Breast epithelium (tissue), 4 donors: ENCODE results near the gene LYRM2. TPM values are rescaled to one million over a fixed set of nuclear protein-coding genes. Genes with fewer than 3 reads are reported as not detected.
"Not testable (repeated sequence)": the region's sequence is repeated elsewhere in the genome, so short reads cannot be mapped to it uniquely, and the experiment has no call there.

Experiments
- DNase-seq, 2 donors: peaks; one replicate each; pipeline ENCODE4 v3.0.0-alpha.2; 2019; ENCODE audit warnings: low spot score in 2 of 2
- H3K27ac ChIP-seq, 2 donors: fragments of 200-600 bp; sonication (generic) in 1 of 2; one replicate each; pipeline ENCODE4 v1.5.1; 2016 to 2019; ENCODE audit warnings: mild to moderate bottlenecking in 1 of 2
- H3K27me3 ChIP-seq, 2 donors: fragments of 200-600 bp; sonication (generic) in 1 of 2; one replicate each; pipeline versions ENCODE4 v1.5.1 to v1.6.0; 2017 to 2019; ENCODE audit warnings: control low read depth in 1 of 2, mild to moderate bottlenecking in 1 of 2
- H3K36me3 ChIP-seq: fragments of 200-600 bp; one replicate; pipeline ENCODE4 v1.5.1; 2019
- H3K4me1 ChIP-seq, 2 donors: fragments of 200-600 bp; sonication (generic); one replicate each; pipeline ENCODE4 v1.5.1; 2016 to 2019; ENCODE audit warnings: control low read depth in 1 of 2
- H3K4me3 ChIP-seq, 3 donors: fragments of 200-600 bp; sonication (generic); 1 replicate in 2 of 3; 2 replicates in 1 of 3; pipeline ENCODE4 v1.5.1; 2016 to 2019; ENCODE audit warnings: mild to moderate bottlenecking in 3 of 3, moderate library complexity in 2 of 3
- H3K9me3 ChIP-seq, 2 donors: fragments of 200-600 bp; sonication (generic) in 1 of 2; one replicate each; pipeline ENCODE4 v1.5.1; 2016 to 2019; ENCODE audit warnings: control low read depth in 1 of 2
- POLR2A ChIP-seq: fragments of 450-650 bp; IDR thresholded peaks from one replicate; pipeline ENCODE4 v1.6.1; 2016; ENCODE audit warnings: antibody characterized with exemption, mild to moderate bottlenecking, moderate library complexity
- POLR2AphosphoS5 ChIP-seq, 3 donors: sonication (generic); formaldehyde crosslinking; IDR thresholded peaks; one replicate each; pipeline ENCODE4 v1.6.1; 2017; ENCODE audit warnings: antibody characterized with exemption in 3 of 3
- intact Hi-C: fragments of 100-400 bp; cut with DNase I; formaldehyde crosslinking; loops from one replicate; pipeline ENCODE4 v1.15.1; 2023; ENCODE audit warnings: low total_unique reads
- total RNA-seq, 3 donors: library from RNA; depleted of rRNA; stranded (reverse); fragments of >200 nt; gene quantifications; one replicate each; pipeline ENCODE4 v1.1.0, GENCODE V29; 2016
- TF ChIP-seq, protein P1 (sequence below), 3 donors: fragments of 450-650 bp; IDR thresholded peaks; one replicate each; pipeline ENCODE4 v1.5.1; 2016 to 2017; ENCODE audit warnings: antibody characterized with exemption in 3 of 3, mild to moderate bottlenecking in 3 of 3, moderate library complexity in 3 of 3

LYRM2 gene
- total RNA-seq, 3 donors from 2014 or later, result 20.3 to 27.4 (median 23.2) TPM

DNA sequence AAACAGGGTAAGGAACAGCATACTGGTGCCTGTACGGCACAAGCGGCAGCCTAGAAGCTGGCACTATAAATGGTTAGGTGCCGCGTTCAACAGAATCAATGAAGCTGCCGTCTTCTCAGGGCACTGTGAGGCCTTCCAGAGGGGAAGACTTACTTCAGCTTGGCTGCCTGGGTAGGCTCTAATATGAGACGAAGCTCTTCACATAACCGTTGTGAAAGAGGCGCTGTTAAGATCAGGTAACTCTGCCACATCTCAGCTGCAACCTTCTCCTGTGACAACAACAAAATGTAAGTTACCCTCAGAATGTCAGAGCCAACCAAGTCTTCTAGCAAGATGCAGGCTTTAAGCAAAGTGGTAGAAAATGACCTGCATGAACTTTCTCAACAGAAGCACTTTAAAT, 12.0 kb upstream of the LYRM2 start:
- no peaks in the 10 kb centered on the region for H3K27me3 ChIP-seq
- H3K9me3 ChIP-seq, result no peaks in the 10 kb centered on the region
- H3K36me3 ChIP-seq, result no peaks in the 10 kb centered on the region
- intact Hi-C loops, result no loop called here
- TF ChIP-seq, protein P1, sequence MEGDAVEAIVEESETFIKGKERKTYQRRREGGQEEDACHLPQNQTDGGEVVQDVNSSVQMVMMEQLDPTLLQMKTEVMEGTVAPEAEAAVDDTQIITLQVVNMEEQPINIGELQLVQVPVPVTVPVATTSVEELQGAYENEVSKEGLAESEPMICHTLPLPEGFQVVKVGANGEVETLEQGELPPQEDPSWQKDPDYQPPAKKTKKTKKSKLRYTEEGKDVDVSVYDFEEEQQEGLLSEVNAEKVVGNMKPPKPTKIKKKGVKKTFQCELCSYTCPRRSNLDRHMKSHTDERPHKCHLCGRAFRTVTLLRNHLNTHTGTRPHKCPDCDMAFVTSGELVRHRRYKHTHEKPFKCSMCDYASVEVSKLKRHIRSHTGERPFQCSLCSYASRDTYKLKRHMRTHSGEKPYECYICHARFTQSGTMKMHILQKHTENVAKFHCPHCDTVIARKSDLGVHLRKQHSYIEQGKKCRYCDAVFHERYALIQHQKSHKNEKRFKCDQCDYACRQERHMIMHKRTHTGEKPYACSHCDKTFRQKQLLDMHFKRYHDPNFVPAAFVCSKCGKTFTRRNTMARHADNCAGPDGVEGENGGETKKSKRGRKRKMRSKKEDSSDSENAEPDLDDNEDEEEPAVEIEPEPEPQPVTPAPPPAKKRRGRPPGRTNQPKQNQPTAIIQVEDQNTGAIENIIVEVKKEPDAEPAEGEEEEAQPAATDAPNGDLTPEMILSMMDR (IDR thresholded peaks at IDR 0.05), result no peak
- TF ChIP-seq POLR2A (no peak), POLR2AphosphoS5 (IDR thresholded peaks at IDR 0.05) (no peak)
- no peaks in the 10 kb centered on the region for H3K4me1 ChIP-seq
- DNase-seq, result no peak
- H3K4me3 ChIP-seq, result no peak overlapping the region
- no peak overlapping the region for H3K27ac ChIP-seq

- Histone ChIP-seq H3K36me3 (no peaks in the 10 kb centered on the region), H3K9me3 (no peaks in the 10 kb centered on the region), H3K4me1 (no peaks in the 10 kb centered on the region), H3K27me3 (no peaks in the 10 kb centered on the region), H3K27ac (no peak overlapping the region), H3K4me3 (no peak overlapping the region)
- no peak for DNase-seq
- intact Hi-C loops, result no loop called here
- TF ChIP-seq POLR2AphosphoS5 (IDR thresholded peaks at IDR 0.05) (no peak), POLR2A (no peak)
- TF ChIP-seq, protein P1 (IDR thresholded peaks at IDR 0.05), result no peak
Observed at GRCh38 chr6:89649682-89650081, 11.1 kb upstream of the LYRM2 start.

DNA sequence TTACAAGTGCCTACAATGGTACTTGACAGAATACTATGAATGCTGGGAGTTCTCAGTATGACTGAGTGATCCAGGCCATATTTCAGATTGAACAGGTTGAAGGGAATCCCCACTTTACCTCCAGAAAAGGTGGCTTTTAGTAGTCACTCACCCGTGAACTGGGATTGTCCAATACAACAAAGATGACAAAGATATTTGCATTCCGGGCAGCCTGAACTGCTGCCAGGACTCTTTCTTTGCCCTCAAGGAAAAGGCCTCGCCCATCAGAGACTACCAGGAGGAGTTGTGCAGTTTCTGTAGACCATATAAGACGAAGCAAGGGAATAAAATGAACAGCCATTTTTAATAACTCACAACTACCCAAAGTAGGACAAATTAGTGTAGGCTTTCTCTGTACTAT, 6.3 kb upstream of the LYRM2 start:
- no peaks in the 10 kb centered on the region for H3K9me3 ChIP-seq
- H3K27ac ChIP-seq, result no peak overlapping the region
- no peak overlapping the region for H3K4me3 ChIP-seq
- H3K27me3 ChIP-seq, result no peaks in the 10 kb centered on the region
- no peaks in the 10 kb centered on the region for H3K4me1 ChIP-seq
- intact Hi-C loops, result no loop called here
- H3K36me3 ChIP-seq, result no peaks in the 10 kb centered on the region
- TF ChIP-seq POLR2A, result no peak
- TF ChIP-seq, protein P1 (IDR thresholded peaks at IDR 0.05), result no peak
- no peak for TF ChIP-seq POLR2AphosphoS5 (IDR thresholded peaks at IDR 0.05)
- no peak for DNase-seq

- Histone ChIP-seq H3K27me3 (no peaks in the 10 kb centered on the region), H3K27ac (no peak overlapping the region), H3K4me3 (no peak overlapping the region), H3K36me3 (no peaks in the 10 kb centered on the region), H3K4me1 (peaks cover 0 to 3% of the 10 kb centered on the region in 2 donors), H3K9me3 (no peaks in the 10 kb centered on the region)
- intact Hi-C loops, result no loop called here
- DNase-seq, result no peak
- no peak for TF ChIP-seq POLR2AphosphoS5 (IDR thresholded peaks at IDR 0.05)
- TF ChIP-seq POLR2A, result no peak
- TF ChIP-seq, protein P1 (IDR thresholded peaks at IDR 0.05), result no peak
Observed at GRCh38 chr6:89643406-89643805, 4.9 kb upstream of the LYRM2 start.

DNA sequence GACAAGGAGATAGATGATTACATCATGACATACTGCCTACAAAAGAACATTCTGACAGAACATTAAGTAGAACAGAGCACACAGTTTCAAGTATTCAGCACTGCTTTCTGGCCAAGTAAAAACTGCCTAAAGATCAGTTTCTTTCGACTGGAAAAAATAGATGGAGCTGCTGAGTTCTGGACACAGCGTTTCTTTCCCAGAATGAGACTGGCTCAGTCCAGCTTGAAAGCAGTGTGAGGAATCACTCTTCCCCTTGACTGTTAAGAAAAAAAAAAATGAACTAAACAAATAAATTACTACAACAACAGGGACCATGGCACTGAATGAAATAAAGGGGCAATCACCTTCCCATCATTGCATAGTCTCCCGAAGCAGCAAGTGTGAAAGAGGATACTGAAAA, 4.4 kb upstream of the LYRM2 start:
- Histone ChIP-seq H3K4me1 (peaks cover 0 to 3% of the 10 kb centered on the region in 2 donors), H3K36me3 (no peaks in the 10 kb centered on the region), H3K4me3 (no peak overlapping the region), H3K27me3 (no peaks in the 10 kb centered on the region), H3K9me3 (no peaks in the 10 kb centered on the region), H3K27ac (no peak overlapping the region)
- TF ChIP-seq, protein P1 (IDR thresholded peaks at IDR 0.05), result no peak
- TF ChIP-seq POLR2AphosphoS5 (IDR thresholded peaks at IDR 0.05), result no peak
- TF ChIP-seq POLR2A, result no peak
- intact Hi-C loops, result no loop called here
- DNase-seq, result no peak

GRCh38 chr6:89641581-89641980, 3.0 kb upstream of the LYRM2 start:
- H3K4me3 ChIP-seq, DNase-seq, H3K27ac ChIP-seq, intact Hi-C loops, H3K27me3 ChIP-seq, H3K9me3 ChIP-seq, H3K36me3 ChIP-seq, H3K4me1 ChIP-seq: not testable (repeated sequence)
